ENCODE data around the gene AMFR.
"Not testable (repeated sequence)": the region's sequence is repeated elsewhere in the genome, so short reads cannot be mapped to it uniquely, and the experiment has no call there.

The AMFR gene

DNA sequence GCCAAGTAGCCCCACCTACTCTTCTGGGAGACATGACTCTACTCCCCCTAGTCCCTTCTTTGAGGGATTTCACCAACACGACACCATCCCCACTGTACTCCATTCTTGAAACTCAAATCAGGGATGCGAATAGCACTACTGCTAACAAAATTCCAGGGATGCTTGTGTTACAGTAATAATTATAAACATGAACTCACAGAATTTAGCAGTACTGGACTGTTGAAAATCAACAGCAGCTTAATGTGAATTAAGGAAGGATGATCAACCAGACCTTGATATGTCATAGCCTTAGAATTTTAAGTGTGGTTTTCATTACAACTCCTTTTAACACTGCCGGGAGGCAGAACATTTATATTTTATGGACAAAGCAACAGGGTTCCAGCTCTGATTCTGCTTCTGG lies 37.9 kb downstream of the AMFR start:
- no peak for DNase-seq

DNA sequence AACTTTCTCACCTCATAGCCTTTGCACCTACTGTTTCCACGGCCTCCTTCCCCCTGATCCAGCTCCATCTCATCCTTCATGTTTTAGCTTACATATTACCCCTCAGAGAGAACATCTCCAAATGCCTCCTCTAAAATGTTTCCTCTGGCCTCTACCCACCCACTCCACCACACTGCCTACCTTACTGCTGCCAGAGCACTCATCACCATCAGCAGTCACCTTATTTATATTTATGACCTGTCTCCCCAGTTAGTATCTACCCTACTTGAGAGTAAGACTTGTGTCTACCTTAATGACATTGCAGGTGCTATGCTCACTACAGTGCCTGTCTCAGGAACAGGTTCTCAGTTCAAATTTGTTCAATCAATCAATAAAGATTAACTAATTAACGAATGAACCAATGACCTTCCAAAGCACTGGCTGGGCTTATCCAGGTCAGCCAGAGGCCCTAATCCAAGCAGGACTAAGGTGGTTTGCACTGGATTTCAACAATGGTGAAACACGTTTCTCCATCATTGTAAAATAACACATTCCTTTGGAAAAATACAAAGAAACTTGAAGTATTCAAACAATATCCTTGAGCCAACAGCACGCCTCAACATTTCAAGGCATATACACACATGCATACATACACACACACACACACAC lies 41.1 kb downstream of the AMFR start:
- no peak for DNase-seq

DNA sequence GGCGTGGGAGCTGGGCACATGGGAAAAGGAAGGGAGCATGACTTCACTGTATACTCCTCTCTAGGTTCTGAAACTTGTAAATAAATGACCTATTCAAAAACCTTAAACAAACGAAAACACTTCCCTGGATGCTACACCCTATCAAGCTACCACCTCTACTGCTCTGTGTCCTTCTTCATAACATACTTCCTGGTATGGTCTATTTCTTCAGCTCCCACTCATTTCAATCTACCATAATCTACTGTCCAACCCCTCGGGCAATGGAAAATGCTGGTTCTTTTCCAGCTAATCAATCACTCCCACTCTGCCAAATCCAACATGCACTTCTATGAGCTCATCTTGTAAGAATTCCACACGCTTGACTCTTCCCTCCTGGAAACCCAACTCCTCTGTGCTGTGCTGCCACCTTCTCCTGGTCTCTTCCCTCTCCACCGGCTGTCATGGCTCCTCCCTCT lies 42.4 kb downstream of the AMFR start:
- DNase-seq, result no peak

- no peak for DNase-seq
Measured at GRCh38 chr16:56382459-56382858, 42.9 kb downstream of the AMFR start.

DNA sequence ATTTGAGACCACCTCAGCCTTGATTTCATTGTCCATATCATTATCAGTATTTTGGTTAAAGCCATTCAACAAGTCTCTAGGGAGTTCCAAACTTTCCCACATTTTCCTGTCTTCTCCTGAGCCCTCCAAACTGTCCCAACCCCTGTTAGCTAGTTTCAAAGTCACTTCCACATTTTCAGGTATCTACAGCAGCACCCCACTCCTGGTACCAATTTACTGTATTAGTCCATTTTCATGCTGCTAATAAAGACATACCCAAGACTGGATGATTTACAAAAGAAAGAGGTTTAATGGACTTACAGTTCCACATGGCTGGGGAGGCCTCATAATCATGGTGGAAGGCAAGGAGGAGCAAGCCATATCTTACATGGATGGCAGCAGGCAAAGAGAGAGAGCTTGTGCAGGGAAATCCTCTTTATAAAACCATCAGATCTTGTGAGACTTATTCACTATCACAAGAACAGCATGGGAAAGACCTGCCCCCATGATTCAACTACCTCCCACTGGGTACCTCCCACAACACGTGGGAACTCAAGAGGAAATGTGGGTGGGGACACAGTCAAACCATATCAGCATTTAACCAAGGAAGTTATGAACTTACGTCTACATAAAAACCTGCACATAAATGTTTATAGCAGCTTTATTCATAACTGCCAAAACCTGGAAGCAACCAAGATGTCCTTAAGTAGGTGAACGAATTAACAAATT lies 44.4 kb downstream of the AMFR start:
- not testable (repeated sequence) for DNase-seq

- DNase-seq, result not testable (repeated sequence)
Measured at GRCh38 chr16:56379044-56379443, 46.3 kb downstream of the AMFR start.

- not testable (repeated sequence) for DNase-seq
Measured at GRCh38 chr16:56375792-56376191, 49.6 kb downstream of the AMFR start.

GRCh38 chr16:56373003-56373402 lies 52.3 kb downstream of the AMFR start:
- no peak for DNase-seq

- no peak for DNase-seq
Measured at GRCh38 chr16:56372013-56372634, 53.2 kb downstream of the AMFR start.

- no peak for DNase-seq
Measured at GRCh38 chr16:56371660-56371937, 53.7 kb downstream of the AMFR start.

DNA sequence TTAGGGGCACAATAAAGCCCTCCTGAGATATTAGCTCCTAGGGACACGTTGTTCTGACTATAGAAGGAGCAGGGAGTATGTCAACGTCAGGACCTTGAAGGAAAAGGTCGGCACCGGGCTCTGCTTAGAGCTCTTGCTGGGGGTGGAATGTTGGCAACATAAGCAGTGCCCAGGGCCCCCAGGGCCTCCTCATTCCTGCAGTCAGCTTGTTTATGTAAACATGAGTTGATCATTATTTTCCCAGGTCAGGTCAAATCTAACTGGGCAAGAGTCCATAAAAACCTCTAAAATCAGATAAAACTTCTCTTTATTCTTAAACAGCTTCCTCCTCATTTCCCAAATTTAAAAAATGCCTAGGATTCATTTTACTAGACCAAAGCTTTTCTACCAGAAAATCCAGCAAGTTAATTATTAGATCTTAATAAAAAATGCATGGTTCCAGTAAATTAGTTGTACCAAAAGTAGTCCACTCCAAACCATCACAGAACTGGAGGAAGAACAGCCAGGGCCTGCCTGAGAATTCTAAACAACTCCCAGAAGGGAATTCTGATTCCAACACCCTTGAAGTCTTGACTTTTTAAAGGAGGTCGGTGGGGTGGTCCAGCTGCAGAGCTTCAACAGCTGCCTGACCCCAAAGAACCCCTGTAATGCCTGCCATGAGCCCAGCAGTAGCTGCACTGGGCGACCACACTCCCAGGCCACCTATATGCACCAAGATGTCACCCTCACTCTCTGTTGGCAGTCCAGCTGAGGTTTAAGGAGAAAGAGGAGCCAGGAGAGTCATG lies 54.3 kb downstream of the AMFR start:
- DNase-seq, result no peak

DNA sequence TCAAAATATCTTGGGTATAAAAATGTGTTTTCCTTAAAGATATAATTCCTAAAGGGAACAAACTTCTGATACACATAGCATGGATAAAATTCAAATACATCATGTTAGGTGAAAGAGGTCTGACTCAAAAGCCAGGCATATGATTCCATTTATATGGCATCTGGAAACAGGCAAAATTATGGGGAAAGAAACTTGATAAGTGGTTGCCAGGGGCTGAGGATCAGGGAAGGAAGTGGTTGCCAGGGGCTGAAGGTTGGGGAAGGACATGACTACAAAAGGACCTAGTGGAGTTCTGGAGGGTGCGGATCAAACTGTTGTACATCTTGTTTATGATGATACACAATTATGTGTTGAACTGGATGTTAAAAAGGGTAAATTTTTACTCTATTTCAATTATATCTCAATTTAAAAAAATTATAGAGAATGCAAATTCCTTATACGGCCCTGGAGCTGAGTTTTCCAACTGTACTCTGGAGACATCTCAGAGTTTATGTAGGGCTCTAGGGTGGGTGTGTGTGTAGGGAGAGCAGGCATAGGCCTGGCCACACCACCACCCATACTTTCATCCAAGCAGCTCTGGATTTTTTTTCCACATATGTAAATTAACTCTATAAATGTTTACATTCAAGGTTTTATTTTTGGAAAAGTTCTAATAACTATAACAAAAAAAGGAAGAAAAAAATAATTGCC lies 55.0 kb downstream of the AMFR start:
- no peak for DNase-seq

DNA sequence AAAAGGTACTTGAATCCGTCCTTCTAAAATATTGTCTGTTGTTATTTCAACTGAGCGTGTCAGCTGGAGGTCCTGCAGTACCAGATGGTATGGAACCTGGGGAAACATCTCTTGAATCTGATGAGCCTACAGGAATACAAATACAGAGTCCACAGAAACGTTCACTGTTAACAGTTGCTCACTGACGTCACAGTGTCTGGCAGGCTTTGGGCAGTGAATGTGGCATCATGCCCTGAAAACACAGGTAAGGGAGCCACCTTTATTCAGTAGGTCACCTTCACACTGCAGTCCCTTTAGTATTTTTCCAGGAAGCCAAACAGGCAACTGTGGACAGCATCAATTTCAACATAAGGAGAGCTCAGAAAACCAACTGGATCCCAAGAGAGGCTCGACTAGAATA lies 56.1 kb downstream of the AMFR start:
- no peak for DNase-seq

DNA sequence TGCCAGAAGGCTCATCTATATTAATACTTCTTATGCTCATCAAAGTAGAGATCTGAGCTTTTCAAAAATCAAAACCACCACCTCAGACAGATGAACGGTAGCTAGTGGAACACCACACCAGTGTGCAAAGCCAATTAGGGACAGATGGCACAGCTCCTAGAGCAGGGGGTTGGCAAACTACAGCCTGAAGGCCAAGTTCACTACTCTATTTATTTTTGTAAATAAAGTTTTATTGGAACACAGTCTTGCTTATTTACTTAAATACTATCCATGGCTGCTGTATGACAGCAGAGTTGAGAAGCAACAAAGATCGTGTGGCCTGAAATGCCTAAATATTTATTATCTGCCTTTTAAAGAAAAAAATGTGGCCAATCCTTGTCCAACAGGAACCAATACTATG lies 56.8 kb downstream of the AMFR start:
- no peak for DNase-seq

DNA sequence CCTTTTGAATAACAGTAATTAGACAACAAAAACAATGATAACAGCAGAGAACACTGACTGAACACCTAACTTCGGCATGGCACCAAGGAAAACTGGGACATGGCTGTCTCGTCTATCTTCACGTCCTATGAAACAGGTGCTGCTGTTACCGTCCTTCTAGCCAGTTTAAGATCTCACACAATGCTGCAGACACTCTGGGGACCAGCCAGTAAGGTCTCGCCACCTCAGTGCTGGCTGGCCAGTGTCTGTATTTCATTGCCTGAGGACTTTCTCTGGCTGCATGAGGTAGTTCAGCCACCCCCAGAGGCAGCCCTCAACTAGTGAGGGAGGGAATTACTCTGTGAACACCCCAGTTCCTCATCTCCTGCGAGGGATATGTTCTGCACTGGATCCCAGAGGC lies 57.6 kb downstream of the AMFR start:
- no peak for DNase-seq

DNA sequence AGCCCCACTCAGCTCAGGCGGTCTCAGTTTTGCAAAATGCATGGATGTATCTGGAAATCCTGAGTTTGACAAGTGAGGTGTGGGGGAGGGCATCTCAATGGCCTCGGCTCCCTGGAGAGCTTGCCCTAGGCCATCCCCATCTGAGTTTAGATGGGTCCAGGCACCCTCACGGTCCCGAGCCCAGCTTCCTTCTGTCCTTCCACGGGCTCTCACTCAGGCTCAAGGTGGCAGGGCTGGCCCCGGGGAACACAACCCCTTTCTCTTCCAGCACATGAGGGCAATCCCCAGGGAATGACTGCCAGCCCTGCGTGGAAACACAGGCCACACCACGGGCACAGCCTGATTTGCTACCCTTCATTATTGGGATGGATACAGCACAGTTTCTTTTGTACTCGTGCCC lies 58.4 kb downstream of the AMFR start:
- no peak for DNase-seq

GRCh38 chr16:56365552-56365951 lies 59.8 kb downstream of the AMFR start:
- DNase-seq, result no peak

DNA sequence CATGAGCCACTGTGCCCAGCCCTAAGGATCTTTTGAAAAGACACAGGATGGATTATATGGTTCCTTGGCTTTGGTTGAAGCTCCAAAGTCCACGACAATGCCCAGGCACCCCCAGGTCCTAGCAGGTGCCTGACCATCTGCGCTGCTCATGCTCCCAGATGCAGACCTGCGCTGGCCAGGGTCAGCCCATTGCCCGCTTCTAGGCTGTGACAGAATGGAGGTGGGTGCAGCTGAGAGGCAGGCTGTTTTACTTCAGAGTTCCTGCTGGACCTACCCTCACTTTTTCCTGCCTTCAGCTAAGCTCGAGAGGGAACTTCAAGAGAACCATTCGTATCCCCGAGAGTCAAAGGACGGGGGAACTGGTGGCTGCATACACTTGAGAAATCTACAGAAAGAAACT lies 60.5 kb downstream of the AMFR start:
- no peak for DNase-seq

- no peak for DNase-seq
Measured at GRCh38 chr16:56363781-56364565, 61.4 kb downstream of the AMFR start.

DNA sequence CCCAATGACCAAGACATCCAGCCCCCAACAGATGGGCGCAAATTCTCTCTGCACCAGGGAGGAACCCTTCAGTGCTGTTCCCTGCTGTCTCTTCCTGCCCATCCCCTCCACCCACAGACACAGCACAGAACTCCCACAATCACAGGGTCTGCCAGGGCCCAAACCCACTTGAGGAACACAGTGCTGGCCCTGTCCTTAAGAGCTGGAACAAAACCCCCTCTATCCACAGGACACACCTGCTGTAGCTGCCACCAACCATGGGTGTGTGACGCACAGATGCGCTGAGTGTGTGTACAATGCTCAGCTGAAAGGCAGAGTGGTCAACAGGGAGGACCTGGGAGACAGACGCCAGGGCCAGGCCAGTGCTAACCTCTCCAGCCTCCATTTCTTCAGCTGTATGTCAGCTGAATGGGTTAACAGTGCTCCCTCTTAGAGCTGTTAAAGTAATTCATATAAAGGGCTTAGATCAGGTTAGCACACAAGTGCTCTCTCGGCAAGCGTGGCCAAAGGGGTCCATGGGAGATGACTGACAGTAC lies 62.1 kb downstream of the AMFR start:
- no peak for DNase-seq

GRCh38 chr16:56362706-56363105 lies 62.6 kb downstream of the AMFR start:
- no peak for DNase-seq

GRCh38 chr16:56362057-56362655 lies 63.2 kb downstream of the AMFR start:
- no peak for DNase-seq

All from CD4-positive, alpha-beta T cell treated with Interleukin-15 for 1 hour (primary cell).